DMS79 treated with DMSO at 0.1 percent for 48 hours (cell line): ENCODE results near the gene OSBPL5.

Experiments used
- DNase-seq: peaks from one replicate; lab custom pipeline; 2025; lab: John Stamatoyannopoulos, UW

The OSBPL5 gene

DNA sequence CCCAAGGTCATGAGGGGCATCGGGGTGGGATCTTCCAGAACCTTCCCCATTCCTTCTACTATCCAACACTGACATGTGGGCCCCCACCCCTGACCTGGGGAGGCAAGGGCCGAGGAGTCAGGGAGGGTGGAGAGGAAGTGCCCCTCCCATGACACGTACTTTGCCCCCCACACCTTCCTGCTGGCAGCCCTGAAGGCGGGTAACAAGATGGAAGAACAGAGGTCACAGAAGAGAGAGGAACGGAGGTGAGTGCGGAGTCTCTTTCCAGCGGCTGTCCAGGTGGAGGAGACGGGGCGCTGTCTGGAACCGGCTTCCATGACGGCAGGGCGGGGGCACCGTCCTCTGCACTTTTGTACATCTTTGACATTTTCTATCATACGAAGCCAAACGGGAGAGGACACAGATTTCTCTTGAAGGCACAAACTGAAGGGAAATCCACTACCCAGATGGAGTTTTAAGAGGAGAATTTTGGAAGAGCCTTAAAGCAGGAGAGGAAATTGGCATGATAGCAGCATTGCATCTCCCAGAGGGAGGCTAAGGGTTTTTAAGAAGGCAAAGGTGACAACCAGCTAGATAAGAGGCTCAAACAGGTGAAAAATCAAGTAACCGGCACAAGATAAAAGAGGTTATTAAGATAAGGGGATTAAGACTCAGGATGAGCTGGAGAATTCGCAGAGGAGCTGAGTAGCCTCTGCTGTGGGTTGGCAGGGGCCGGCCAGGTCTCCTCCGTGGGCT, 16.7 kb downstream of the OSBPL5 start:
- no peak for DNase-seq

DNA sequence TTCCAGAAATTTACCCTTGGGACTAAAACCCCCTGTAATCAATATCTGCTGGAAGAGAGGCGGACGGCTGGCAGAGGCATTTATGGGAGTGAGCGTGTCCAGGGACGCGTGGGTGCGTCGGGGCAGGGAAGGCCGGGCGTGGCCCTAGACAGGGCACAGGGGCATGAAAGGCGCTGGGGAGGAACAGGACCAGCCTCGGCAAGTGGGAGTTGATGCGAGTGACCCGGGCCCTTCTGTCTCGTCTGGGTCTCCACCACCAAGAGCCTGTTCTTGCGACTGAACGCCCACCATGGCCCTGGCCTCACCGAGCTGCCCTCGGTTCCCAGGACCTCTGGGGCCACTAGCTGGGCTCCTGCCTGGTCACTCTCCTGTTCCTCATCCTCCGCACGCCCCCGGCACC, 17.5 kb downstream of the OSBPL5 start:
- no peak for DNase-seq

DNA sequence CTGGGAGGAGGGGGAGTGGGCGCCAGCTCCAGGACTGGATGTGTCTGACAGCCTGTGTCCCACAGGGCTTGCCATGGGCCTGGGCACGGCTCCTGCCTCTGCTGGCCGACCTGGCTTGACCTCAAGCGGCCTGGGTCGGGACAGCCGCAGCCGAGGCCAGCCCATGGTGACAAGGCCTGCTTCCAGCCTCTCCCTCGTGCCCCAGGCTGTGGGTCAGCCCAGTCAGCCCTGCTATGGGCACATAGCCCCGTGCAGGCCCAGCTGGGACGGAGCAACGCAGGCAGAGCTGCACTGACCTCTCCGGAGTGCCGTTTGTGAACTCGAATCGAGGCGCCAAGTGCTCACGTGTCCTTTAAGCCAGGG, 17.9 kb downstream of the OSBPL5 start:
- no peak for DNase-seq

DNA sequence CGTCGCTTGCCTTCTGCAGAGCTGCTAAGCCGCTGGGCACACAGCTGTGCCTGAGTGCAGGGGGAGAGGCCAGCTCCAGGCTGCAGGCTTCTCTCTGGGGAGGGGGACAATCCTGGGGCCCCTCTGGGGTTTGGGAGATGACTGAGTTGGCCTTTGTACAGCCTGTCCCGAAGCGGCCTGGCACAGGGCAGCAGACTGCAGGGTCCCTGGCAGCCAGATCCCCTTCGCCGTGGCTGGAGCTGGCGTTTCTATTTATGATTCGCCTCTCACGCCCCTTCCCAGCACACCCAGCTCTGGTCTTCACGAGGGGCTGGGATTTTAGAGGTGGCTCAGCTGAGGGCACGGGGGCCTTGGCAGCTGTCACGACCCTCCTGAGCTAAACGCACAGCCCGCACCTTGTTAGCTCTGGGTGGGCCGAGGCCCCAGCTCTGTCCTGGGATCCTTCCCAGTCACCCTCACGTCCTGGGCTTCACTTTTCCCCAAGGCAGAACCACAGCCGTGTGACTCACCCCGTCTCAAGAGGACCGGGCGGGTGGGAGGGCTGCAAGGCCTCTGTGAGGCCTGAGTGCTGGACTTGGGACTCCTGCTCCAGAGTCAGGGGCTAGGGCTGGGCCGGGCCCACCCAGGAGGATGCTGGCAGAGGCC, 18.4 kb downstream of the OSBPL5 start:
- DNase-seq: no peak

DNA sequence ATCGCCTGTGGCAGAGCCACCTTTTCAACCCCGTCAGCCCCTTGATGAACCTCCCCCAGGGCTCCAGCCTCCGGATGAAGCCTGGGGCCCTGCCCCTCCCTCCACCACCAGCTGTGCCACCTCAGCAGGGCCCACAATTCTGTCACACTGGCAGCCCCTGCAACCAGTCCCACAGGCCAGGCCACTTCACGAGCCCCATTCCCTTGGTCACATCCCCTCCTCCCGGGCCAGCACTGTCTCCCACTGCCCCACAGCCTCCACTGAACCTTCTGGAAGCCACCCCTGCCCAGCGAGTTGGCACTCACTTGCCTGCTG, 19.9 kb downstream of the OSBPL5 start:
- no peak for DNase-seq

DNA sequence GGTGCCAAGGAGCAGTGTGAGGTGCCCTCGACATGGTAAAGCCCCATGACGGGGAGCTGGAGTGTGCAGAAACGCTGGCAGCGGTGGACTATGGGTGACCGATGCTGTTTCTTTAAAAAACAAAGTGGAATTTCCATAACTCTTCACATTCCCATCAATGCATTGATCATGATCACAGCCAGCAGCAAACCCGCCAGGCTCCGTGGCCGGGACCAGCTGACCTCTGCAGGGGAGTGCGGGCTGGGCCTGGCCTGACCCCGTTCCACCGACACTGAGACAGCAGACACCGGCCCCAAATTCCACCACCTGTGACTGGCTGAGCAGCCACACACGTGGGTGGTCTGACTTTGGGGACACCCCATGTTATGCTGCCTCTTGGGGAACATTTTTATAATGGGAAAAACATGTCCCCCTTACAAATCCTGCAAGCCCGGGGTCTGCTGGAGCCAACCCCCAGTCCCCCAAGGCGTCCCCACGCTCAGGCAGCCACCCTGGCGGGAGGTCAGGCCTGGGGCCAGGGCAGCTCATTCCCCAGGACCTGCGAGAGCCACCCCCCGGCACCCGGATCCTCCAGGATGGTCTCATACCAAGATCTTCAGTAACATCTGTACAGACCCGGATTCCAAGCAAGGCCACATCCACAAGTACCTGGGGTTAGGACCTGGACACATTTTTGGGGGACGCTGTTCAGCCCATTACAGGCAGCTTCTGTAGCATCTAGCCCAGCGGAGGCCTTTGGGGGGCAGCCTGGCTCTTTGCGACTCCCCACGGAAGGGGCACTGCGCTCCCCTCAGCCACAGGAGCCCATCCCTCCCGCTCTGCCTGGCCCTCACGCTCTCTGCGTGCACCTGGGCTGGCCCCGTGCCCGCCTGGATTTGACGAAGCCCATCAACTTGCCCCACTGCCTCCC, 20.6 kb downstream of the OSBPL5 start:
- DNase-seq: no peak

DNA sequence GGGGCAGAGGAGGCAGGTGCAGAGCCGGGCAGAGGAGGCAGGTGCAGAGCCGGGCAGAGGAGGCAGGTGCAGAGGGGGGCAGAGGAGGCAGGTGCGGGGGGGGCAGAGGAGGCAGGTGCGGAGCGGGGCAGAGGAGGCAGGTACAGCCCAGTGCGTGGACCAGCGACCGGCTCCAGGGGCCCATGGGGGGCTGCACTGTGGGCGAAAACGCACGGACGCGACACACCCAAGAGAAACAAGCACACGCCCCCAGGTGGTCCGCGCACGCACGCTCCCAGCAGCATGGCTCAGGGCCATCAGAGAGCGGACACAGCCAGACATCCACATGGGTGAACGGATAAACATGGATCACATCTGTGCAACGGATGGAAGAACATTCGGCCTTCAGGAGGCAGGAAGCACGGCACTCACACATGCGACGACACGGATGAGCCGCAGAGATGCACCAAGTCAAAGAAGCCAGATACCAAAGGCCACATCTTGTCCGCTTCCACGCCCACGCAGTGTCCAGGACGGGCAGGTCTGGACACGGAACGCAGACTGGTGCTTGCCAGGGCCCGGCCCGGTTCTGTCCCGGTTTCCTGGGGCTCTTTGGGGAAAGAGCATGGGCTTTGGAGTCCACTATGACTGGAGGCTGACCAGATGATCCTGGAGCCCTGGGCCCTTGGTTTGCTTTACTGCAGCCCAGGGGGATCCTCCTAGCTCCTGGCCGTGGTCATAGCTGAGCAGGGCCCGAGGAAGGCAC, 21.8 kb downstream of the OSBPL5 start:
- no peak for DNase-seq

DNA sequence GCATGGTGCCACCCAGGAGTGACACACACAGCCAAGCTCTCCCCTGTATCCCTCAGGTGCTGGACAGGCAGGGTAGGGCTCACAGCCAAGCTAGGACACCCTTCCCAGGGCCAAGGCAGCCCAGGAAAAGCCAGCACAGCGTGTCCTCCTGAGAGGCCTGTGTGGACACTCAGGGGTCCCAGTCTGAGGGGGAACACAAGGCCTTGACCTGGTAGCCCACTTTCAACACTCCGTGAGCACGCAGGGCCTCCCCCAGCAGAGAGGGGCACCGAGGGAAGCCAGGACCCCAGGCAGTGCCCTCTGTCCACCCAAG, 24.9 kb downstream of the OSBPL5 start:
- no peak for DNase-seq

DNA sequence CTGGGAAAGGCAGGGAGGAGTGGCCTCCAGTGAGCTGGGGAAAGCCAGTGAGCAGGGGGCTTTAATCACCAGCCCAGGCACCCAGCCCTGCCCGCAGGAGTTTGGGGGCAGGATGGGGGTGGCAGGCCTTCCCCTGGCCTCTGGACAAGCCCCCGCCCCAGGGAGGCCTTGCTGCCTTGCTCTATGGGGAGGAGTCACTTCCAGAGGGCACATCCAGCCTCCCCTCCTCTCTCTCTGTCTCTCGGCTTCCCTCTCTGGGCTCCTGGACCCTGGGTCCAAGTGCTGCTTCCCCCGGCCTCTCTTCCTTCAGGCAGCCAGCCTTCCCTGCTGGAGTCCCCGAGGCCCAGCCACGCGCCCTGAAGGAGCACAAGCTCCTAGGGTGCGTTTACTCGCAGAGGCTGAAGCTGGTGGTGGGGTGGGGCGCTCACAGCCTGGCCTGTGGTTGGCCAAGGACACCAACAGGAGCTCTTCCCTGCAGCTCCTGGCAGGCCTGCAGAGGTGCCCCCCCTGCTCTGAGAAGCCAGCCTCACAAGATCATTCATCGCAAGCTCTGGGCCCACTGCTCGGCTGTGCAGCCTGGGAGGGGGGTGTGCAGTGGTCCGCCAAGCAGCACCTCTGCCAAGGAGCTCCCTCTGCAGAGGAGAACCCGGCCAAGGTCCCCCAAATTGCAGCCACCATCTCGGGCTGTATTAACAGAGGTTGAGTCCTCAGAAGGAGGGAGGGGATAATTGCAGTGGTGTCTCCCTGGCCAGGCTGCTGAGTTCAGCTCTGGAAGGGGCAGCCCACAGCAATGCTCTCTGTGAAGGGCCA, 25.4 kb downstream of the OSBPL5 start:
- no peak for DNase-seq

DNA sequence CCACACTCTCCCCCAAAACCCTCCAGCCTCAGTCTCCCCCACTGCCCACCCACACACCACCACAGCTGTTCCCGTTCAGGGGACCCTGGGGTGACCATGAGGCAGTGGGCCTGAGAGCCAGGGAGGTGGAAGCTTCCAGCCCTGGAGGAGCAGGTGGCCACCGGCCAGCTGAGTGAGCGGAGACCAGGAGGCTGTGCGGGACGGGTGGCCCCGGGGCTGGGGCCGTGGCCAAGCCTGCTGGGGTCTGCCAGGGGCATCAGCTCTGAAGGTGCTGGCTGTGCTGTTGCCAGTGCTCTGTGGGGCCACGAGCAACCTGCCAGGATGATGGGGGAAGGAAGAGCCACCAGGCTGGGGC, 26.0 kb downstream of the OSBPL5 start:
- DNase-seq: no peak

DNA sequence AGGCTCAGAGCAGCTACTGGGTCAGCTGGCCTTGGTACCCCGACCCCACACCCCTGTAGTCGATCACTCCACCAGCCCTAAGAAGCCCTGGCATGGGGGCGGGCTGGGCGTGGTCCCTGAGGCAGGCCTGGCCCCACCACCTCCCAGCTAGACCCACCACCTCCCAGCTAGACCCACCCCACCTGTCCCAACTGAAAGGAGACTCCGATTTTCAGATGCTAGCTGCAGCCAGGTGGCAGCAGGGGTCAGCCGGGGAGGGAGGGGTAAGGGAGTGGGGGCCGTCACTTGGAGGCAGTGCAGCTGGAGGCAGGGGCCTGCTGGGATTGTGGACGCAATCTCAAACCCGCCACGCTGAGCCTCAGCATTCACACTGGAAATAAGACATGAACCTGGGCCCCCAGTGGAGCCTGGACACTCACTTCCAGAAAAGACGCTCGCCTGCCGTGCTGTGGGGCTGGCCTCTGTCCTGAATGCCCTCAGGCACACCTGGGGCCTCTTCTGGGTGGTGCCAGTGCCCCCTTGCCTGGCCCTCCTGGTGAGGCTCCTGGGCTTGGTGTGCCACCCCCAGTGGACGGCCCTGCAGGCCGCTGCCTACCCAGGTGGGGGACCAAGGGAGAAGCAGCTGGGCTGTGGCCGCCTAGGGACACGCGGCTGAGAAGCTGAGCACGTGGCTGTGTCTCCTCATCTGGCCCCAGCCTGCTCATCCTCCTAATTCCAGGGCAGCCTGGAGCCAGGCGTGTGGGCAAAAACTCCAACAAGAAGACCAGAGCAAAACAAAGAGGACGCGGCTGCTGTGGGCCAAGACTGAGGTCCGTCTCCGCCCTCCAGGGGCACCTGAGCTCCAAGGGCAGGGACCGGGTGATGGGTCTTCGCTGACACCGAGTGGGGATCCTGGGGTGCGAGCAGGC, 26.7 kb downstream of the OSBPL5 start:
- no peak for DNase-seq

DNA sequence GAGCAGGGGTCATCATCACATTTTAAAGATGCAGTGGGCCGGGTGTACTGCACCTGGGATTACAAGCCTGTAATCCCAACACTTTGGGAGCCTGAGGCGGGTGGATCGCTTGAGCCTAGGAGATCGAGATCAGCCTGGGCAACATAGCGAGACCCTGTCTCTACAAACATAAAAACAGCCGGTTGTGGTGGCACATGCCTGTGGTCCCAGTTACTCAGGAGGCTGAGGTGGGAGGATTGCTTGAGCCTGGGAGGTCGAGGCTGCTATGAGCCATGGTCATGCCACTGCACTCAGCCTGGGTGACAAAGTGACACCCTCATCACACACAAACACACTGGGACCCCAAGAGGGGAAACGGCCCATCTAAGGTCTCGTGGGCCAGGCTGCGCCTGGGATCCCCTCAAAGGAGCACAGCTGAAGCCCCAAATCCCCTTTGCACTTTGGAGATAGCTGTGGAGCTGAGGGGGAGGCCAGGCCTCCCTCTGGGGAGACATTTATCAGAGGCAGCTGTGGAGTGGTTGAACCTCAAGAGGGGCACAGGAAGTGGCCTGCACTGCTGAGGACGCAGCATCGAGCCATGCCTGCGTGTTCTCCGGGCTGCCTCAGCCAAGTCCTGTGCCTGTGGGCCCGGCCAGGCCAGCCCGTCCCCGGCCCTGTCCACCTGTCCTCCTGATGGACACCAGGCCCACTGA, 27.5 kb downstream of the OSBPL5 start:
- DNase-seq: no peak

DNA sequence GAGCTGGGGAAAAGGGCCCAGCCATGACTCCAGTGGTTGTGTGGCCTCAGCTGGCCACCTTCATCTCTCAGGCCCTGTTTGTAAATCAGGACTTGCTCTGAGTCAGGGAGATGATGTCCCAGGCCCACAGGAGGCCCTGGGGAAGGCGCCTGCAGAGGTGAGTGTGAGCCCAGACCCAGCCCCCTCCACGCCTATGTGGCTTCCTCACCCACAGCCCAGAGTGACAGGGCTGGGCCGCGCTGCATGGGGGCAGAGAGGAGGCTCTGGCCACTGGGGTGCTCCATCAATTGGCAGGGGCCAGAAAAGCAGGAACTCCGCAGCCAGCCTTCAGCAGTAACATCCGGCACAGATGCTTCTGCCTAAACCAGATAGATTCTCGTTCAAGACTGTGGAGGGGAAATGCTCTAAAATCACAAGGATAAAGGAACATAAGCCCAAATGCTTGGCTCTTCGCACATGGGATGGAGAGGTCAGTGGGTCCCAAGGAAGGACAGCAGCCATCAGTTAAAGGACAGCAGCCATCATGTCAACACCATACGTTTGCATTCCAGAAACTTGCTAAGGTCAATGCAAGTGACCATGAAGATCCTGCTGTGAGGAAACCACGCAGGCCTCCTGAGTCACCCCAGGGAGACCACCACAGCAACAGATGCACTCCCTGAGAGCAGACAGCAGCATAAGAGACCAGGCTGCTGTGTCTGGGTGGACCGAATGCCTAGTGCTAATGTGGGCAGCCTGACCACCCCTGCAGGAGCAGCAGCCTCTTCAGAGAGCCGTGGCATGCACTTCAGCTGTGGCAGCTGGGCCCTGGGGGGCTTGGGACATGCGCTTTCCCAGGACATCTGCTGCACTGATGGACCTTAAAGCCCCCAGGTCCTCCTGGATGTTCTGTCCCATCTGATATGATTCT, 28.3 kb downstream of the OSBPL5 start:
- DNase-seq: no peak

DNA sequence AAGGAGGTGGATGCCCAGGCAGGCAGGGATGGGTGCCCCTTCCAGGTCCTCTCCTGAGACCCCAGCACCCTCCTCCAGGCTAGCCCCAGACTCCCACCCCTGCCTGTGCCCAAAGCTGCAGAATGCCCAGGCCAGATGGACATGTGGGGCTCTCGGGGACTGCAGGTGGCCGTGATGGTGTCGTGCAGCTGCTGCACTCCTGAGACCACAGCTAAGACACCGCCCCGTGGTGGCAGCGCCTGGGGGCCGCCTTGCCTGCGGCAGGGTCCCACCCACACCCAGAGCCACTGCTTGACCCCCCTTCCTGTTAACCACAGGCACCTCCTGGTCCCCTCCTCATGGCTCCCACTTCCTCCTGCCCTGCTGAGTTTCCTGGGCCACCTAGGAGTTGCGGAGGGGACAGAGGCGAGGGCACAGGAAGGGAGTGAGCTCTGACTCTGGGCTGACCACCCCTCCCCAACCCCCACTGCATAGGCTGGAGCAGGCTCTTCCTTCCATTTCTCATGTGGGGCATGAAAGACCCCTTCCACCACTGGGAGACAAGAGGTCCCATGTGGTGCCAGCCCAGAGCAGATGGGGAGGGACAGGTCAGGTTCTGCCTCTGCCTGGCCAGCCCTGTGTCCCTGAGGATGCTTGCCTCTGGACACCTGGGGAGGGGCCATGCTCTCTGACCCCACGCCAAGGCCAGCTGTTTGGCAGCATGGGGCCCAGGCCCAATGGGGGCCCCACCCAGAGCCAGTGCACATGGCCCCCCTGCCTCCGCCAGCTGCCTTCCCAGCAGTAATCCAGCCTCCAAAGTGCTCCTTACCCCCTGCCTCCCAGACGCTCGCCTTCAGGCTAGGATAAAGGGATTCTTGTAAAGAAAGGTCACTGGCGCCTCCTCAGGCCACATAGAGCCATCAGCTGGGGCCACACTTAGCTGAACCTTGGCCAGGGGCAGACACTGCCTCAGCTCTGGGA, 29.3 kb downstream of the OSBPL5 start:
- DNase-seq: no peak

DNA sequence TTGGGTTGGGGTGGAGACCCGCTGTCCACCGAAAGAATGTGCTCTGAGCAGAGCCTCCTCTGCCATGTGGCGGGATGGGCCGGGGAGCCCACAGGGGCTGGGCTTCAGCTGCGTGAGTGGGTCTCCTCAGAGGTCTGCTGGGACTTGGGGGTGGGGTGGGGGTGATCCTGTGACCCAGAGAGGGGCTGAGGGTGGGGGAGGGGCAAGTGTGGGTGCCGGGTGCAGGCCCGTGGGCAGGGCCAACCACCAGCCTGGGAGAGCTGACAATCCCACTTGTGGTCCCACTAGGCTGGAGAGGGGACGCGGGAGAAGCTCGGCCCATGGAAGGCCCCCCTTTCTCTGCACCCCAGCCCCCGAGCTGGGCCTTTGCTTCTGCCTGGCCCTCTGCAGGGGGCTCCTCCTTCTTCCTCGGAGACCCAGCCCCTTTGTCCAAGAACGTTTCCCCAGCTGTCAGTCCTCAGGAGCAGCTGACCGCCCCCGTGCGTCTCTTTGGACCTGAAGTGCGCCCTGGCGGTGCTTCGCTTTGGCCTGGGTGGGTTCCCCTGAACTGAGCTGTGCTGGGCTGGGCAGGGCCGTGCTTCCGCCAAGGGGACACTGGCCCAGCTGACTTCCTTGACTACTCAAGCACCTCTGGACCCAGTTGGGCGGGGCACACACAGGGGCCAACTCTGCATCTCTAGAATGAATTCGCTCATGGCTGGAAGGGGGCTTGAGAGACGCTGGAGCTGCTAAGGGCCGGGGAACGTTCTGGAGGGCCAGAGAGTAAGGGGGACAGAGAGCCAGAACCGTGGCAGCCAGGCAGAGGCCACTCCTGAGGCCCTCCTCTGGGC, 30.2 kb downstream of the OSBPL5 start:
- no peak for DNase-seq

DNA sequence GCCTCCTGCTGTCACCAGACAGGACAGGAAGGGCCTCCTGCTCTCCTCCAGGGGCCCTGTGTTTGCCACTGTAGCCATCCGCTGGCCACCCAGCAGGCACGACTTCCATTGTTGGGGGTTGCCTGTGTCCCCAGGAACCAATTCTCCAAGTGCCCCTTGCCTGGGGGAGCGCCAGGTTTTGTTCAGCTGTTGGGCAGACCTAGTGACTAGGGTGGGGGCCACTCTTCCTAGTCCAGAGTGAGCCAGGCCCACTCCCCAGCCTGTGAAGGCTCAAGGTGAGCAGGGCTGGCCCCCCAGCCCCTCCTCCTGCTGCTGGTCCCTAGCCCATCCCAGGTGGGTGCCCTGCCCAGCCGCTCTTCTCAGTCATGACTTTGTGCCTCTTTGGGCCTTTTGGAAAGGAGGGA, 30.9 kb downstream of the OSBPL5 start:
- DNase-seq: no peak
